GM12891 (cell line): ENCODE results near the gene METTL21A.

Source experiments
- PAX5 ChIP-seq: IDR thresholded peaks from 2 replicates; pipeline ENCODE4 v1.6.1; 2011; ENCODE audit warnings: low read length, moderate library complexity, mild to moderate bottlenecking; ENCODE audit not compliant: insufficient read depth, severe bottlenecking
- POLR2A ChIP-seq: IDR thresholded peaks from 2 replicates; pipeline ENCODE4 v1.6.1; 2011; ENCODE audit warnings: low read depth, low read length, control low read depth
- POLR2AphosphoS5 ChIP-seq: IDR thresholded peaks from 2 replicates; pipeline ENCODE4 v1.6.1; 2011; ENCODE audit warnings: low read depth, low read length, control low read depth
- SPI1 ChIP-seq: IDR thresholded peaks from 2 replicates; pipeline ENCODE4 v1.6.1; 2011; ENCODE audit warnings: low read depth, low read length, control low read depth
- TAF1 ChIP-seq: IDR thresholded peaks from 2 replicates; pipeline ENCODE4 v1.6.1; 2011; ENCODE audit warnings: low read depth, low read length, control low read depth

GRCh38 chr2:207660994-207661393, 35.8 kb upstream of the METTL21A start:
- TF ChIP-seq TAF1 (no peak), POLR2AphosphoS5 (no peak), POLR2A (no peak), SPI1 (no peak), PAX5 (no peak)
